ENCODE results near the gene PWWP2B.

Gene PWWP2B

DNA sequence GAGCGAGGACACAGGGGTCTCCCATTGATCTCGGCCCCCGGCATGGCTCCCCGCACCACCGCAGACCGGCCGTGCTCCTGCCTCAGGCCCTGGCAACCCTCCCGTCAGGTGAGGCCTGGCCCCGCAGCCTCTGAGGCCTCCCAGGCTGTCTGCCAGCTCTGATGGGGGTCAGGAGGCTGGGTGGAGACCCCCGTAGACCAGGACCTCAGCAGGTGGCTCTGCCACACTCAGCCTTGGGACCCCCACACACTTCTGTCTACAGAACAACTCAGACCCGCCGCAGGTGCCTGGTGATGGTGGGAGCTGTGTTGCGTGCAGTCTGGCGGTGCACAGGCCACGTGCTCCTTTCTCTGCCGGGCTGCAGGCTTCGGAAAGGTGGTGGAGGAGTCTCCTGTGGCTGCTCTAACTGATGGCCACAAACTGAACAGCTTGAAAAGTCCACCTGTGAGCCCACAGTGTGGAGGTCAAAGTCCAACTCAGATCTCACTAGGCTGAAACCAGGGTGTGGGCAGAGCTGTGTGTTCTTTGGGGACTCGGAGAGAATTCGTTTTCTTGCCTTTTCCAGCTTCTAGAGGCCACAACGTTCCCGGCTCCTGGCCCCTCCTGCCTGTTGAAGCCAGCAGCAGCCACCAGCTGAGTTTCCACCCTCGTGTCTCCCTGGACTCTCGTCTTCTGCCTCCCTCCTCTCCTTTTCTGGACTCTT lies 62.5 kb downstream of the PWWP2B start:
- no peak for DNase-seq (ENCODE audit: low read depth)

DNA sequence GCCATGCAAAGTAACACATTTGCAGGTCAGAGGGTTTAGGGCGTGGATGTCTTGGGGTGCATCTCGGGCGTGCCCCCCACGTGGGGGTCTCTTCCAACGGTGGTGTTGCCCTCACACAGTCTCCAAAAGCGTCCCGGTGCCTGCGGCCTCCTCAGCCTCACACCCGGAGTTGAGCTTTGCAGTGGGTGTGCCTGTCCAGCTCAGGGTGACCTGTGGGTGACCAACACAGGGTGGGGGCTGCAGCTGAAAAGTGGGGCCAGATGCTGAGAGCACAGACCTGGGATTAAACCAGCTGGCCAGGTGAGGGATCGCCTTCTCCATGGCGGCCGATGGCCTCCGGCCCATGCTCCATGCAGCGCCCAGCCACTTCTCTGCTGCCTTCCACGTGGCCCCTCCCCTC lies 63.1 kb downstream of the PWWP2B start:
- DNase-seq (ENCODE audit: low read depth), result no peak

GRCh38 chr10:132460691-132461090 lies 63.7 kb downstream of the PWWP2B start:
- no peak for DNase-seq (ENCODE audit: low read depth)

- no peak for DNase-seq (ENCODE audit: low read depth)
Measured at GRCh38 chr10:132461103-132461682, 64.2 kb downstream of the PWWP2B start.

GRCh38 chr10:132461683-132462231 lies 64.8 kb downstream of the PWWP2B start:
- no peak for DNase-seq (ENCODE audit: low read depth)

DNA sequence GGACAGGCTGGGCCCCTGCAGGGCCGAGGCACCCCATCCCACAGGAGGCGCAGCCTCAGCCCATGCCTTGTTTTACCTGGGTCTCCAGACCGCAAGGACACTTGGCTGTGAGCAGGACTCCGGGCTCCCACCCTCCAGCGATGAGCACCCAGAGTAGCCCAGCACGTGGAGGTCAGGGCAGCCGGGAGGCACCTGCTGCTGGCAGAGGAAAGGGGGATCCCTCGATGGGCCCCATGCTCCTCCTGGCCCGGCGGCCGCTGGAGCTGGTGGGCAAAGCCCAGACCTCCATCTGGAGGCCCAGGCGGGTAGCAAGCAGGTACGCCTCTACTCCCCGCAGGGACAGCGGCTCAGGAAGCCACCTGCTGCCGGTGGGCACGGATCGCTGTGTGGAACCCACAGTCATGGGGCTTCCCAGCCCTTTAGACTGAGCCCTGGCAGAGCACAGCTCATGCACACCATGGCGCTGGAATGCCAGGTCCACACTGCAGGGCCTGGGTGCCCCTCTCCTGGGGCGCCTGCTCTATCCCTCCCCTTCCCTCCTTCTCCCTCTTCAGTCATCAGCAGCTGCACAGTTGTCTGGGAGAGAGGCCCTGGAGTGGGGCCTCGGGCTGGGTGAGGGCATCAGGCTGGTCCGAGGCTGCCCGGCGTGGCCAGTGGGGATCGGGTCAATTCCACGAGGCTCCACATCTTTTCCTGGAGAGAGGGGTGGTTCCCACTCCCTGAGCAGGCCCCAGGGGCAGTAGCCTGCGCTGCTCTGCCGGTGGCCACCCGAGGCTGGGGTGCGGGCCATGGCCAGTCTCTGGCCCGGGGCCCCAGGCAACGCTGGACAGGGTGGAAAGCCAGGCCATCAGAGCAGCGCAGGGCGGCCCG lies 65.7 kb downstream of the PWWP2B start:
- DNase-seq (ENCODE audit: low read depth), result no peak

DNA sequence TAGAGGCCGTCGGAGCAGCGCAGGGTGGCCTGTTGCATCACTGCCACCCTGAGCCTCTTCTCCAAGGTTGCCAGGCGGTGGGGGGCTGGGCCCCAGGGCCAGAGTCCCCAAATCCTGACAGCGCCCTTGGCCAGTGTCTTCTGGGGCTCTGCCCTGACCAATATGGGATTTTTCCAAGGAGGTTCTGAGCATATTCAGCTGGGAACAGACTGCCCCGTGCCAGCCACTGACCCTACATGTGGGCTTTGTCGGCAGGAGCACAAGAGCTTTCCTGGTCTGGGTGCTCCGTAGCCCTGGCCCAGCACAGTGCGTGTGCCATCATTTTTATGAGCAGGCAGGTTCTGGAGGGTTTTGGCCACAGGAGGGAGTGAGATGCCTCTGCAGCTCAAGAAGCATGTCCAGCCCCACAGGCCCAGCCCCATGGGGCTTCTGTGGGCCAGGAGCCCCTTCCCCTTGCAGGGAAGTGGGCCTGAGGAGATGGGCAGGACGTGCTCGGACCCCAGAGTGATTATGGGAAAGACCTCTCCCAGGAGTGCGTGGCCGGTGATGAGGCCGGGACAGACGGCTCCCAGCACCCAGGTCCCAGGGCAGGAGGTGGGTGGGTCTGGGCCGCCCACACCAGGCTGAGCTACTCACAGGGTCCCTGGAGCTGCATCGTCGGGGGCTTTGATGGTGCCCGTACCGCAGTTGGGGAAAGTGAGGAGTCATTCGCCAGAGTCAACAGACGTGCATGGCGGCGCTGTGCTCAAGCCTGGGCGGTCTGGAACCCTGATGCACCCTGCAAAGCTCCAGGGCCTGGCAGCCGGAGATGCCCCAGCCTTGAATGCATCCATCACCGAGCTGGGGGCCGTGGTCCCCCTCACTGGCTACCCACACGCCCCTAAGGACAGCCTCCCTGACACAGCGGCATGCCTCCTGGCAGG lies 66.6 kb downstream of the PWWP2B start:
- no peak for DNase-seq (ENCODE audit: low read depth)

- no peak for DNase-seq (ENCODE audit: low read depth)
Measured at GRCh38 chr10:132464256-132465192, 67.5 kb downstream of the PWWP2B start.

- DNase-seq (ENCODE audit: low read depth), result no peak
Measured at GRCh38 chr10:132465193-132465888, 68.3 kb downstream of the PWWP2B start.

- no peak for DNase-seq (ENCODE audit: low read depth)
Measured at GRCh38 chr10:132465889-132466519, 69.0 kb downstream of the PWWP2B start.

GRCh38 chr10:132466520-132467463 lies 69.8 kb downstream of the PWWP2B start:
- no peak for DNase-seq (ENCODE audit: low read depth)
